ENCODE data around the gene SFSWAP. TPM values are rescaled to one million over a fixed set of nuclear protein-coding genes. Genes with fewer than 3 reads are reported as not detected.

Gene SFSWAP
- total RNA-seq, 1 experiment from 2014 or later: 76.3 TPM

DNA sequence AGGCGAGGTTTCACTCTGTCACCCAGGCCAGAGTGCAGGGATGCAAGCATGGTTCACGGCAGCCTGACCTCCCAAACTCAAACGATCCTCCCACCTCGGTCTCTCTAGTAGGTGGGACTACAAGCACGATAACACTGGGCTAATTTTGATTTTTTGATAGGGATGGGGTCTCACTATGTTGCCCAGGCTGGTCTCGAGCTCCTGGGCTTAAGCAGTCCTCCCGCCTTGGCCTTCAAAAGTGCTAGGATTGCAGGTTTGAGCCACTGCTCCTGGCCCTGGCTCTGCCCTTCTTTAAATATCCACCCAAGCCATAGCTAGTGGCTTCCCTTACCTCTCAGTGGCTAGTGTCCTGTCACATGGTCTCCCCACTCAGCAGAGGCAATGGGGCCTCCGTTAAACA is 17.8 kb downstream of the SFSWAP start:
- peaks cover 76% of the 10 kb centered on the region for H3K36me3 Mint-ChIP-seq
- no peaks in the 10 kb centered on the region for H3K9me3 Mint-ChIP-seq
- no peaks in the 10 kb centered on the region for H3K27me3 Mint-ChIP-seq (ENCODE audit: low read depth)
- no peak overlapping the region for H3K4me3 Mint-ChIP-seq
- no peak for ATAC-seq
- H3K27ac Mint-ChIP-seq: peak overlapping the region; percentile 97
- ChIA-PET CTCF (interaction anchor here (2.3 kb wide), 1 partner anchor 26 kb away, joined by 11 read pairs; no protein-coding TSS in a partner anchor), POLR2A (interaction anchor here (1.2 kb wide), 1 partner anchor 8 kb away, joined by 3 read pairs; no protein-coding TSS in a partner anchor)
- DNase-seq (ENCODE audit: low spot score): no peak
- H3K4me1 Mint-ChIP-seq: peaks cover 59% of the 10 kb centered on the region
- peak; percentile 94 for TF ChIP-seq ZNF121 (CRISPR knock-in tag; IDR thresholded peaks at IDR 0.05)
- TF ChIP-seq, protein P1, sequence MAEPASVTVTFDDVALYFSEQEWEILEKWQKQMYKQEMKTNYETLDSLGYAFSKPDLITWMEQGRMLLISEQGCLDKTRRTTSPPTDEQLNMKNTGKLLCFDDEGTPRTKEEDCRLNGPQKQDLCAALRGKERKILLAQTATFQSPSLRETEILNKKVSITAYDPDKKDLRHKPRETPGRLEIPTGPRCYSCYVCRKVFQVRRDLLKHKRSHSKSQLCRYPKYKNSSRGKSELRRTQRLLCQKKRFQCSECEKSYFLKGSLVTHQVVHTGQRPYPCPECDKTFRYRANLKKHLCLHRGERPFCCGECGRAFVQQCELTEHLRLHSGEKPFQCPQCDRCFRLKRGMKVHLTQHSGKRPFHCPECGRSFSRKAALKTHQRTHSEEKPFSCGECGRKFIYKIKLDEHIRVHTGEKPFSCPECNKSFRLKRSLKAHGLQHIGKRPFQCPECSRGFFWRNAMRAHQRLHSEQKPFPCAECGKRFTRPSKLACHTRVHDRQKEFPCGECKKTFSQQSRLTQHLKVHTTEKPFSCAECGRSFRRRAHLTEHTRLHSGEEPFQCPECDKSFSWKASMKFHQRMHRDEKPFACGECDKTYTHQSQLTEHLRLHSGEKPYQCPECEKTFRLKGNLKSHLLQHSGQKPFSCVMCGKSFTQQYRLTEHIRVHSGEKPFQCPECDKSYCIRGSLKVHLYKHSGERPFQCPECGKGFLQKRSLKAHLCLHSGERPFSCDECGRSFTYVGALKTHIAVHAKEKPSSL (CRISPR knock-in tag; conservative IDR thresholded peaks at IDR 0.05): no peak

DNA sequence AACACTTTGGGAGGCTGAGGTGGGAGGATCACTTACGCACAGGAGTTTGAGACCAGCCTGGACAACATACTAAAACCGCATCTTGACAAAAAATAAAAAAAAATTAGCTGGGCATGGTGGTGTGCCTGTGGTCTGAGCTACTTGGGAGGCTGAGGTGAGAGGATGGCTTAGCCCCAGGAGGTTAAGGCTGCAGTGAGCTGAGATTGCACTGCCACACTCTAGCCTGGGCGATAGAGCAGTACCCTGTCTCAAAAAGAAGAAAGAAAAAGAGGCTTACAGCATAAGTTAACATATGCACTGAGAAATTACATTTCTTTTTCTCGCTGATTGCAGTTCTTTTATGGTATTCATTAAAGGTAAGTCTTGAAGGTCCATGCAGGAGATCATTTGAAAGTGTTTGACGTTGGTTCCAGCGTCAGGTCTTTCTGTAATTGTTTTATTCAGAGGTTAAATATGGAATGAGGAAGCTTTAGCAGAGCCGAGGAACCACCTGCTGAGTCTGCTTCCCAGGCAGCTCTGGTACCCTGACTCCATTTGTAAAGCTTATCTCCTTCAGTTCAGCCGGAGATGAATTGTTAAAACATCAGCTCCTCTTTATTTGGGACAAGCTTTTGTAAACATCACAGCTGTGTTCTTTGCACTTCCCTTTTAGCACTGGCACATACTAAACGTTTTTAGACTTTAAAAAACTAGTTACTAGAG is 18.5 kb downstream of the SFSWAP start:
- ChIA-PET POLR2A (interaction anchor here (1.2 kb wide), 1 partner anchor 8 kb away, joined by 3 read pairs; no protein-coding TSS in a partner anchor), CTCF (interaction anchor here (1.6 to 2.3 kb wide), 2 partner anchors 25 to 67 kb away, joined by 7 to 11 read pairs; no protein-coding TSS in a partner anchor)
- ATAC-seq (peak; percentile 58), DNase-seq (ENCODE audit: low spot score) (no peak)
- H3K27ac Mint-ChIP-seq: peak overlapping the region; percentile 97
- H3K27me3 Mint-ChIP-seq (ENCODE audit: low read depth): no peaks in the 10 kb centered on the region
- no peaks in the 10 kb centered on the region for H3K9me3 Mint-ChIP-seq
- H3K4me1 Mint-ChIP-seq: peaks cover 52% of the 10 kb centered on the region
- peaks cover 83% of the 10 kb centered on the region for H3K36me3 Mint-ChIP-seq
- H3K4me3 Mint-ChIP-seq: no peak overlapping the region
- TF ChIP-seq SP1 (CRISPR knock-in tag; conservative IDR thresholded peaks at IDR 0.05) (0 out of 2 replicates have a peak, but pooled peaks have one; percentile 12), HMGA2 (CRISPR knock-in tag; IDR thresholded peaks at IDR 0.05) (no peak)

DNA sequence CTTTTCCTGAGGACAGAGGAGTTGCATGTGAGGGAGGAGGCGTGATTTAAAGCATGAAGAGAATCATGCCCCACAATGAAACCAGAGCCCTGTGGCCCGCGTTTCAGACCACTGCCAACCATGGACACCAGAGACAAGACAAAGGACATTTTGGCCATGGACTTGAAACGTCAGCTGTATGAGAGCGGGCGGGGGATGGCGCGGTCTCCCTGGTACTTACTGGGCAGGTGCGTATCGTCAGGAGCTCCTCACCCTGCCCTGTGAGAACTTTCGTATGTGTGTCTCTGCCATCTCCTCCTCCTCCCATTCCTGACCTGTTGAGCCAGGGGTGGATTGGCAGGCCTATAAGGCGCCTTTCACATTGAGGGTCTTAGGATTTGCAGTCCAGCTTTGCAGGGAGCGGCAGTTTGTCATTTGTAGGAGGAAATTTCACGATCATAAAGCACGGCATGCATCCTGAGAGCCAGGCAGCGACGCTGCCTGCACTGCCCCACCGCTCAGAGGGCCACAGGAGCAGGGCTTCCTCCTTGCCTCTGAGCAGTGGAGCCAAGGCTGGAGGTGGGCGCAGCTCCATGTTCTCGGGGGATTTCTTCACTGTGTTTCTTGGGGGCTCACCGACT is 22.2 kb downstream of the SFSWAP start:
- CTCF ChIA-PET: no interaction called here
- Mint-ChIP-seq H3K36me3 (peaks cover 59% of the 10 kb centered on the region), H3K4me3 (no peak overlapping the region), H3K27ac (peak overlapping the region; percentile 83), H3K9me3 (no peaks in the 10 kb centered on the region), H3K4me1 (peaks cover 53% of the 10 kb centered on the region), H3K27me3 (ENCODE audit: low read depth) (no peaks in the 10 kb centered on the region)
- DNase-seq (ENCODE audit: low spot score) (no peak), ATAC-seq (no peak)
- POLR2A ChIA-PET: no interaction called here
- TF ChIP-seq, protein P2, sequence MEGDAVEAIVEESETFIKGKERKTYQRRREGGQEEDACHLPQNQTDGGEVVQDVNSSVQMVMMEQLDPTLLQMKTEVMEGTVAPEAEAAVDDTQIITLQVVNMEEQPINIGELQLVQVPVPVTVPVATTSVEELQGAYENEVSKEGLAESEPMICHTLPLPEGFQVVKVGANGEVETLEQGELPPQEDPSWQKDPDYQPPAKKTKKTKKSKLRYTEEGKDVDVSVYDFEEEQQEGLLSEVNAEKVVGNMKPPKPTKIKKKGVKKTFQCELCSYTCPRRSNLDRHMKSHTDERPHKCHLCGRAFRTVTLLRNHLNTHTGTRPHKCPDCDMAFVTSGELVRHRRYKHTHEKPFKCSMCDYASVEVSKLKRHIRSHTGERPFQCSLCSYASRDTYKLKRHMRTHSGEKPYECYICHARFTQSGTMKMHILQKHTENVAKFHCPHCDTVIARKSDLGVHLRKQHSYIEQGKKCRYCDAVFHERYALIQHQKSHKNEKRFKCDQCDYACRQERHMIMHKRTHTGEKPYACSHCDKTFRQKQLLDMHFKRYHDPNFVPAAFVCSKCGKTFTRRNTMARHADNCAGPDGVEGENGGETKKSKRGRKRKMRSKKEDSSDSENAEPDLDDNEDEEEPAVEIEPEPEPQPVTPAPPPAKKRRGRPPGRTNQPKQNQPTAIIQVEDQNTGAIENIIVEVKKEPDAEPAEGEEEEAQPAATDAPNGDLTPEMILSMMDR (IDR thresholded peaks at IDR 0.05): no peak
- TF ChIP-seq NFE2L1 (CRISPR knock-in tag; IDR thresholded peaks at IDR 0.05) (no peak), GABPB1 (CRISPR knock-in tag; IDR thresholded peaks at IDR 0.05) (no peak), MYBL2 (CRISPR knock-in tag; IDR thresholded peaks at IDR 0.05) (no peak), ESRRA (CRISPR knock-in tag; IDR thresholded peaks at IDR 0.05; ENCODE audit: borderline replicate concordance) (no peak), ELF4 (CRISPR knock-in tag; IDR thresholded peaks at IDR 0.05; ENCODE audit: low read depth) (no peak), ZNF138 (CRISPR knock-in tag; conservative IDR thresholded peaks at IDR 0.05) (no peak)
- TF ChIP-seq, protein P3, sequence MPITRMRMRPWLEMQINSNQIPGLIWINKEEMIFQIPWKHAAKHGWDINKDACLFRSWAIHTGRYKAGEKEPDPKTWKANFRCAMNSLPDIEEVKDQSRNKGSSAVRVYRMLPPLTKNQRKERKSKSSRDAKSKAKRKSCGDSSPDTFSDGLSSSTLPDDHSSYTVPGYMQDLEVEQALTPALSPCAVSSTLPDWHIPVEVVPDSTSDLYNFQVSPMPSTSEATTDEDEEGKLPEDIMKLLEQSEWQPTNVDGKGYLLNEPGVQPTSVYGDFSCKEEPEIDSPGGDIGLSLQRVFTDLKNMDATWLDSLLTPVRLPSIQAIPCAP (CRISPR knock-in tag; IDR thresholded peaks at IDR 0.05): no peak
- TF ChIP-seq, protein P4, sequence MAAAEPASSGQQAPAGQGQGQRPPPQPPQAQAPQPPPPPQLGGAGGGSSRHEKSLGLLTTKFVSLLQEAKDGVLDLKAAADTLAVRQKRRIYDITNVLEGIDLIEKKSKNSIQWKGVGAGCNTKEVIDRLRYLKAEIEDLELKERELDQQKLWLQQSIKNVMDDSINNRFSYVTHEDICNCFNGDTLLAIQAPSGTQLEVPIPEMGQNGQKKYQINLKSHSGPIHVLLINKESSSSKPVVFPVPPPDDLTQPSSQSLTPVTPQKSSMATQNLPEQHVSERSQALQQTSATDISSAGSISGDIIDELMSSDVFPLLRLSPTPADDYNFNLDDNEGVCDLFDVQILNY (CRISPR knock-in tag; IDR thresholded peaks at IDR 0.05): no peak
